NCI-H774 (cell line): ENCODE data around the gene EXOSC7.
"Not testable (repeated sequence)": the region's sequence is repeated elsewhere in the genome, so short reads cannot be mapped to it uniquely, and the experiment has no call there.

ENCODE experiments used
- DNase-seq: peaks from one replicate; lab custom pipeline; 2025; lab: John Stamatoyannopoulos, UW

Gene EXOSC7

DNA sequence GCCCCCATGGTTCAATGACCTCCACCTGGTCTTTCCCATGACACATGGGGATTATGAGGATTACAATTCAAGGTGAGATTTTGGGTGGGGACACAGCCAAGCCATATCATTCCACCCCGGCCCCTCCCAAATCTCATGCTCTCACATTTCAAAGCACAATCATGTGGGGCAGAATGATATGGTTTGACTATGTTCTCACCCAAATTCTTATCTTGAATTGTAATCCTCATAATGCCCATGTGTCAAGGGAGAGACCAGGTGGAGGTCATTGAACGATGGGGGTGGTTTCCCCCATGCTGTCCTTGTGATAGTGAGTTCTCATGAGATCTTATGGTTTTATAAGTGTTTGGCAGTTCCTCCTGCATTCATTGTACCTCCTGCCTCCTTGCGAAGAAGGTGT is 47.6 kb downstream of the EXOSC7 start:
- DNase-seq, result no peak

DNA sequence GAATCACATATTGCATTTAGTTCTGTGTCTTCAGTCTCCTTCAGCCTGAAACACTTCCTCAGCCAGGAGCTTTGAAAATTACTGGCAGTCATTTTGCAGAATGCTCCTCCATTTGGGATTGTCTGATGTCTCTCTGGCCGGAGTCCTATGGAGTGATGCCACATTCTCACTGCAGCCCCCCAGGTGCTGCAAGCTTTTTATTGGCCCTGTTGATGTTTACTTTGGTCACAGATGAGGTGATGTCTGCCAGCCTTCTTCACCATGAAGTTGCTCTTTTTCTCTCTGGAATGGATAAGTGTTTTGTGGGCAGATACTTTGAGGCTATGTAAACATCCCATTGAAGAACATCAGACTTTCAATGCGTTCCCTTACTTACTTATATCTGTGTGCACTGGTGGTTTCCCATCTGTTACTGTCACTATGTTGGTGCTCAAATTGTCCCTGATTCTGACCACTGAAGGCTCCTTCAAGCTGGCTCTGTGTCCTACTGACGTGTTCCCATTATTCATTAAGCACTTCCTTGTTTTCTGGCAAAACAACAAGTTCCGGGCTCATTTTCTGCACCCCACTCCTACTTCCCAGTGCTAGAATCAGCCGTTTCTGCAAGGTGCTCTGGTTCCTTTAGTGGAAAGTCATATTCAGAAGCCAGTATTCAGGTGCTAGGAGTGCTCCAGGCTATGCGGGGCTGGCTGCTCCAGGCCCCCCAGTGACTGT is 48.7 kb downstream of the EXOSC7 start:
- DNase-seq, result no peak

DNA sequence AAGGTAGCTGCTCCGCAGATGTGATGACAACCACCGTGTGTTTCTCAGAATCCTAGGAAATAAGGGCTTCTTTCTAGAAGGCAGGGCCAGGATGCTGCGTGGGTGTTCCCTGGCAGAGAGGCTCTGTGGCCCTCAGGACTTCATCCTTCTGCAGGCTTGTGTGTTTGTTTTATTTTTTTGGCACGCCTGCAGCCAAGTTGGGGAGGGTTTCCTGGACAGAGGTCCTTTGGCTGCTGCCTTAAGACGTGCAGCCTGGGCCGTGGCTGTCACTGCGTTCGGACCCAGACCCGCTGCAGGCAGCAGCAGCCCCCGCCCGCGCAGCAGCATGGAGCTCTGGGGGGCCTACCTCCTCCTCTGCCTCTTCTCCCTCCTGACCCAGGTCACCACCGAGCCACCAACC is 50.0 kb downstream of the EXOSC7 start, which contains the start of gene CLEC3B:
Gene CLEC3B (plus strand): TSS at position 266 of the 400 bp plus-strand sequence. CDS start 60 bp downstream, at position 326.
- DNase-seq, result no peak

DNA sequence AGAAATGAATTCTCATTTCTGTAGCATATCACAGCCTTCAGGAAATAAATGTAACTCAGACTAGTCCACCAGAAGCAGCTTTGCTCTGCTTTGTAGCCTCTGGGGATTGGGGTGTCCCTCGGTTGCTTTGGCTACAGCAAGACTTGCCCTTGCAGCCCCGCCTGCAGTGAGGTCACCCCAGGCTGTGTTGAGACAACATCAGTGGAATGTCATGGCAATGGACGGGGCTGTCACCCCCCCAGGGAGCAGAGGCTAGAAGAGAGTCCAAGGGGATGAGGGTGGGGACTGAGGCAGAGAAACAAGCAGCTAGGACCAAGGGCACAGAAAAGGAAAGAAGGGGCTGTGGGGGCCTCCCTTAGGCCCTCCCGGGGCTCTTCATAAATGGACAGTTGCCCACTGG is 50.9 kb downstream of the EXOSC7 start:
- no peak for DNase-seq

DNA sequence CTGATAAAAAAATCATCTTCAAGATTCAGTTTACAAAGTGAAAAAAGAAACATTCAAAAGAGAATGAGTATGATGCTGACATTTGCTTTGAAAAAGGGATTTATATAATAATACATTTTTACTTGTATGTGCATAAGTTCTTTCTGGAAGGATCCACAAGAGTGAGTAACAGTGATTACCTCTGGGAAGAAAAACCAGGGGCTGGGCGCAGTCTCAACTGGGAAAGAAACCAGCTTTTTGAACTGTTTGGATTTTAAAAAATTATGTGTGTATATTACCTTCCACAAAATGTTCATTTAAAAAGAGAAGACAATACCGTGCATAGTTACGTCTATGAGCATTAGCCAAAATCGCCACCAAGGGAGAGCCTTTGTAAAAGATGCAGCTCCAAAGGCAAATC is 51.4 kb downstream of the EXOSC7 start:
- DNase-seq, result no peak

DNA sequence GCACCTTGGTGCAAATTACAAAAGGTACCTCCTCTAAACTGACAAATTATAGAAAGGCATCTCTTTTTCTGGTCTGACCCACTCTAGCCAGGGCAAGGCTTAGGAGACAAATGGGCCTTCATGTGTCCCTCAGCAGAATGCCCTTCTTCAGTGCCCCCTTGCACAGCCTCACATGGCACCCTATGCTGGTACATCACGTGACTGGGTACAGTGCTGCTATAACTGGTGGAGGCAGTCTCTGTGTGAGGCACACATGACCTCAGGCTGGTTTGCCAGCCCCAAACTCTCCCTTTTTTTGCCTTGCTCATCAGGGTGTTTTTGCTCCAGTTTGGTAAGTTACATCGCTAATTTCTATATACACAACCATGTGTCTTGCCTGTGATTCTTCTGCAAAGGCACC is 53.2 kb downstream of the EXOSC7 start:
- no peak for DNase-seq

DNA sequence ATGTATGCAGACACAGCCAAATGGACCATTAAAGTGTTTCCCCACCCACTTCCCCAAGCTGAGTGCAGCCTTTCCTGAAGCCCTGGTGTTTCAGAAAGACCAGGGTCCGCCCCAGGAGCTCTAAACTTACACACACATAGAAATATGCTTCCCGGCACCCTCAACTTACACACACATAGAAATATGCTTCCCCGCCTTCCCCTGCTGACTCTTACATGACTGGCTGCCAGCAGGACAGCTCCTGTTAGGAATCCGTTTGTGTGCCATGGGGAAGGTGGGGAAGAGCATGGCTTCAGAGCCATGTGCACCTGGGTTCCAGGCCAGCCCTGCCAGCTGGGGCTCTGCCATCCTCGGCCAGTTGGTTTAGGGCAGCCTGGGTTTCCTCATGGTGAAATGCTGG is 53.6 kb downstream of the EXOSC7 start:
- no peak for DNase-seq

DNA sequence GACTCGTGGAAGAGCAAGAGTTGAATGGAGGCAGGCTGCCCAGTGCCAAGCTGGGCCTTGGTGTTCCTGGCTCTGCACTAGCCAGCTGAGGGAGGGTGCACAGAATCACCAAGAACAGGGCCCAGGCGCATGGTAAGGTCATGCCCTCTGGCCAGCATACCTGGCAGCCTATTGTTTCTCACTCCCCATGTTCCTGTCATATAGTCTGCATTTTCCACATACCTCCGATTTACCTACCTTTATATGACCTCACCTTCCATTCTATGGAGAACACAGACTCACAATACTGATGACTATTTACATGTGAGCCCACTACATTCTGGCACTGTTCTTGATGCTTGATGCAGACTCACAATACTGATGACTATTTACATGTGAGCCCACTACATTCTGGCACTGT is 55.5 kb downstream of the EXOSC7 start:
- DNase-seq, result no peak

DNA sequence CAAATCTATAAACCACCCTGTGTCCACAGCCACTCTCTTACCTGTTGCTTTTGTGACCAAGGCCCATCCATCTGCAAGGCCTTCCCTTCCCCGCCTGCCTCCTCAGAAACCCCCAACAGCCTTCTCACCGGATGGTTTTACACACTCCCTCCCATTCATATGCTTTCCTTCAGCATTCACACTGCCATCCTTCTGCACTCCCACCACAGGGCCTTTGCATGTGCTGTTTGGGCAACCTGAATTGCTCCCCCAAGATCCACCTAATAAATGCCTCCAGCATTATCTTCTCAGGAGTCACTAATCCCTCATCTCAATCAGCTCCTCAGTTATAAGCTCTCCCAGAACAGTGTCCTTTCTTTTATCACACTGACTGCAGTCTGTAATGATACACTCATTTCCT is 56.1 kb downstream of the EXOSC7 start:
- no peak for DNase-seq

DNA sequence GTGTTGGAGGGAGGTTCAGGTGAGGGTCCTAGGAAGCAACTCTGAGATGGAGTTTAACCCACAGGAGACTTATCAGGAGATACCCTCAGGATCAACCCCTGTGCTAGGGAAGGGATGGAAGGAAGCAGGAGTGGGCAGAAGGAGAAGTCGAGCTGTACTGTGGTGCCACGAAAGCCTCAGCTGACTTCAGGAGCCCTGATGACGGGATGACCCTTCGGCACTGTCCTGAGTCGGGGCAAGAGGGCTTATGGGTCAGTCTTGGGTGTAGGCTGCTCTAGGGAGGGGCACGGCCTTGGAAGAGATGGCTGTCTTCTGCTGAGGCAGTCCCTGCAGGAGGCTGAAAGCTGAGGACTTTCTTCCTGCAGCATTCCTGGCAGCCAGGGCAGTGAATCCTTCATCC is 57.7 kb downstream of the EXOSC7 start:
- DNase-seq, result no peak

DNA sequence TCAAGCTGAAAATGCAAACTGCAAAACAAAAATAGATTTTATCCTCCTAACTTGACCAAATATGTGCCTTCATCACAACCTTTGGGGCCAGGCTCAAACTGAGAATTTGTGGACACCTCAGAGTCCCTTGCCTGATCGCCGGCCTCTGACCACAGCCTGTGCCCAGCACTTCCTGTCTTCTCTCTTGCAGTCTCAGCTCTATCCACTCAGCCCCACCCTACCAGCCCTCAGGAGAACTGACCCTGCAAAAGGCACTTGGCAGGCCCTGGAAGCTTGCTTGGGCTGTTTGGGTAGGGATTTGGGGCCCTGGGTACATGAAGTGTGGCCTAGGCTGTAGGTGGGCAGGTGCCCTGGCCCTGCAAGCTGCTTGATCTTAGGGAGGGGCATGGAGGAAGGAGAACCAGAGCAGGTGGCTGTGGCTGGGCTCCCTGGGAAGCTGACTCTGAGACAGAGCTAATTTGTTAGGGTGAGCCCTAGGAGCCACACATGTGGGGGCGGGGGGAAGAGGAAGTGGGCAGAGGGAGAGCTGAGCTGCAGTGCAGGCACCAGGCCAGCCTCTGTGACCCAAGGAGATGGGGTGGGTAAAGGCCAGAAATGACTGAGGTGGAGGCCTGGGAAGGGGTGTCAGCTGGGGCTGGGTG is 58.7 kb downstream of the EXOSC7 start:
- DNase-seq, result no peak

DNA sequence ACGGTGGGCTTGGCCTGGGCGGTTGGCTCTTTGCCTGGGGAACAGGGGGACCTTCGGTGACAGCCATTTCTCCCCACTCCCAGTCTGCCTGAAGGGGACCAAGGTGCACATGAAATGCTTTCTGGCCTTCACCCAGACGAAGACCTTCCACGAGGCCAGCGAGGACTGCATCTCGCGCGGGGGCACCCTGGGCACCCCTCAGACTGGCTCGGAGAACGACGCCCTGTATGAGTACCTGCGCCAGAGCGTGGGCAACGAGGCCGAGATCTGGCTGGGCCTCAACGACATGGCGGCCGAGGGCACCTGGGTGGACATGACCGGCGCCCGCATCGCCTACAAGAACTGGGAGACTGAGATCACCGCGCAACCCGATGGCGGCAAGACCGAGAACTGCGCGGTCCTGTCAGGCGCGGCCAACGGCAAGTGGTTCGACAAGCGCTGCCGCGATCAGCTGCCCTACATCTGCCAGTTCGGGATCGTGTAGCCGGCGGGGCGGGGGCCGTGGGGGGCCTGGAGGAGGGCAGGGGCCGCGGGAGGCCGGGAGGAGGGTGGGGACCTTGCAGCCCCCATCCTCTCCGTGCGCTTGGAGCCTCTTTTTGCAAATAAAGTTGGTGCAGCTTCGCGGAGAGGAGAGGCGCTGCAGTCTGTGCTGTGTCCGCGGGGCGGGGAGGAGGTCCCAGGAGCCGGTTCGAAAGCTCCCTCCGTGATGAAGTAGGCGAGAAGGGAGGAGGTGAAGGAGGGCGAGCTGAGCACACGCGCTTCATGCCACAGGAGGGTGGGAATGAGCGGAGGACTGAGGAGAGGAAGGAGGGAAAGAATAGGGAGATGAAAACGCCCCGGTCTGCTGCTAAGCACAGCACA is 59.6 kb downstream of the EXOSC7 start:
- DNase-seq, result no peak

DNA sequence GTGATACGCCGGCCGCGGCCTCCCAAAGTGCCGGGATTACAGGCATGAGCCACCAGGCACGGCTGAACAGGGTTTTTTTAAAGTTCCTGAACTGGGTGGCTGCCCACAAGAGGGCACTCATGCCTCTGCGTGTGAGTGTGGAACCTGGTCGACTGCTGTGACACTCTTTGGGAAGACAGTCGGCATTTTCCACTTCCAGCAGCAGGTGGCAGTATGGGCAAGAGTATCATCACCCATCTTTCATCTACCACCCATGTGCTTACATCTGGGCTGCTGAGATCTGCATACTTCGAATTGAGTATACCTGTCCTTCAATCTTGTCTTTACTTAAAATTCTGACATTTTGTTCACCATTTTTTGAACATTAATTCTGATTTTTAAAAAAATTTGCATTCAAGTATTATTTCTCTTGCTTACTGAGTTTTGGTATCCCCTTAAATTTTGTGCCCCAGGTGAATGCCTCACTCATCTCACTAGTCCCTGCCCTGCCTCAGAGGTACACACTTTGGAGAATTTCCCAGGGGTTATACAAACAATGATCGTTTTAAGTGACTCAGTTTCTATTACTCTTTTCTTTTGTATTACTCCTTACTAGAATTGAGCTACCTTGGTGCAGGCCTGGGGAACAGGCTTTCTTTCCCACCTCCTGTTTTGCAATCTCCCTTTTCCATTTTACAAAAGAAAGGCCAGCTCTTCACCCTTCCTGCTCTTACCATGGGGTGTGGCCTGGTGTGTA is 61.8 kb downstream of the EXOSC7 start:
- peak; percentile 73 for DNase-seq

DNA sequence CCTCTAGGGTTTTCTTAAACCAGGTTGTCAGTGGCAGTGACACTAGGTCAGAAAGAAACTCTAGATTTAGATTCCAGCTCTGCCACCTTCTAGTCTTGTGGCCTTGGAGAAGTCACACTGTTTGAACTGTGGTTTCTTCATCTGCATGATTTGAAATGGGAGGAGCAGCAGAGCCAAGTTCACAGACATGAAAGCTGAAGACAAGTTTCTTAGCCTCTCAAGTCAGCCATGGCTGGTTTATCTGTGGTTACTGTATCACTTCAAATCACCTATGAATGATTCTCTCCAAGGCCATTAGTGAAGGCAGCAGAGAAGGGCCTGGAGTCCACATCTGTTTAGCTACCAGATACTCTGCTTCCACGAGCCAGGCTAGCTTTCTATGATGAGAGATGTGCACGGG is 65.6 kb downstream of the EXOSC7 start:
- DNase-seq, result no peak

DNA sequence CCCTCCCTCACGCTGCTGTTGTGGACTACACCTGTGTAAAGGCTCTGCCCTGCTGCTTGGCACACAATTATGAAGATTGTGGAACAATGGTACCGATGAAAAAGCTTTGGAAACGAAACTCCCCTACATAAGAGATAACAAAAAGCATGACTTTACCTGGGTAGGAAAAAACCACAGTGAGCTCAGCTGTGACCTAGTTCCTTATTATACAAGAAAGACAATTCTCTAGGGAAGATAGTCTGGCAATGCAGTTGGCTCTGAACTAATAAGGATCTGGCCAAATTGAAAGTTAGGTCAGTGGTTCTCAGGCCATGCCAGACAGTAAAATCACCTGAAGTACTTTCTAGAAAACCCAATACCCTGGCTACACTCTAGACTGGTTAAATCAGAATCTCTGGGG is 66.1 kb downstream of the EXOSC7 start:
- DNase-seq, result no peak

DNA sequence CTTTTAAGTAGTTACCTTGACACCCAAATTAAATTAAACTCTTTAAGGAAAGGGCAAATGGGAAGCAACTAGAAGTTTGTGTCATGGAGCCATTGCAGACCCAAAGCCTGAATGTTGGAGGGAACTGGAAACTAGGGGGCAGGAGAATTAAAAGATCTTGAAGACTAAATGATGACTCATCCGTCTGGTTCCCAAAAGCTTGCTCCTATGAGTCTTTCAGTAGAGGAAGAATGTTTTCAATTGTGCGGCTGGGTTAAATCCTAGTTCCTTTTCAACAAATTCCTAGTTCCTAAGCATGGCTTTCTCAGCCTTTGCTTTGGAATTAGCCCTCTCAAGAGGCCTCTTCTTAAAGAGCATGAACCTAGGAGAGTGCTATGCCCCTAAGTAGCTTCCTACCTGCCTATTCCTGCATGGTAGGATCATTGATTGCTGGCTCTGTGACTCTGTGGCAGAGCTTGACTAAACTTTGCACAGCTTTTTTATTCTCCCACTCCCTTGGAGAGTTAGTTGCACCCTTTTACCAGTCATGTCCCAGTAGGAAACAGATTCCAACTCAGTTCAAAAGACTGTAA is 67.8 kb downstream of the EXOSC7 start:
- DNase-seq, result no peak

DNA sequence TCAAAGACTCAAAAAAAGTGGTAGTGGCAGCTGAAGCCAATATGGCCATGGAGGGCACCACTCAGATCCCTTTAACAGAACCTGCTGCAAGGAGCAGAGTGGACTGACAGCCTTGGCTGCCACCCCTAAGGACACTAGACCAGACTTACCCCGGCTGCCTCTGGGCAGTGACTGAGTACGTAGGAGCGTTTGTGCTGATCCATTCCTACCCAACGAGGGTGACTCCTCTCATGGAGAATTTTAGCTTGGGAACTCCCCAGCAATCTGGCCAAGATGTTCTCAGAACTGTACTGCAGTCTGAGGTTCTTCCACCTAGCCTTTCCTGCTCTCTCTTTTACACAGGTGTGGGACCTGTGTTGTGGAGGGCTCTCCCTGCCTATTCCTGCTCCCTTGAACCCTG is 72.2 kb downstream of the EXOSC7 start:
- DNase-seq, result no peak

DNA sequence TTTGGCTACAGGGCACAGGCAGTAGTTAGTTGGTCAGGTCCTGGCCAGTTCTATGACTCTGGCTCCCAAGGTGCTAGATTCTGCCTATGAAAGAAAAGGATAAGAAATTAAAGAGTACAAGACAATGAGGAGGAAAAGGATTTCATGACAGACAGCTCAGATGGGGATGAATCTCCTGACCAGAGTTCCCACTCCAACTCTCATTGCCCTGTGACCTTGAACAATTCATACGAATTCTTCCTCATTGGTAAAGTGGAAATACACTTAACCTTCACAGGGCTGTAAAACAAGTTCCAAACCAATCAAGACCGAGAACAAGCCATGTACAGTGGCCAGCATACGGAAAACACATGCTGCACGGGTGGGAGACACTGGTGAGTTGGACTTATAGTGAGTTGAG is 73.8 kb downstream of the EXOSC7 start:
- DNase-seq, result no peak

DNA sequence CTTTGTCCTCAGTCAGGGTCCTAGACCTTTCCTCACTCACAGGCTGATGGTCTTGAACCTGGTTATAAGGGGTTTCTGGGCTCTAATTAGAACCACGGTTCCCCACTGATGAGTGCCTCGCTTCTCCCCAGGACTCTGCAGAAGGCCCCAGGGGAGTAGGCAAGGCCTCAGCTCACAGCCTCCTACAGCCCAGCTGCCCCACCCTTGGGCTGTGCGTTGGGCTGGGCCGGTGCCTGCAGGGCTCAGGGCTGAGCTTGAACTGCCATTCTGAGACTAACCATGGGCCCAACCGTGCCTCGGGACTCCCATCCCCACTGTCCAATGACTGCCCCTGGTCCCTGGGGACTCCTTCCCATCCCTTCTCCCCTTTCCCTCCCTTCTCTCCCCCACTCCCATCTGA is 75.6 kb downstream of the EXOSC7 start:
- no peak for DNase-seq

DNA sequence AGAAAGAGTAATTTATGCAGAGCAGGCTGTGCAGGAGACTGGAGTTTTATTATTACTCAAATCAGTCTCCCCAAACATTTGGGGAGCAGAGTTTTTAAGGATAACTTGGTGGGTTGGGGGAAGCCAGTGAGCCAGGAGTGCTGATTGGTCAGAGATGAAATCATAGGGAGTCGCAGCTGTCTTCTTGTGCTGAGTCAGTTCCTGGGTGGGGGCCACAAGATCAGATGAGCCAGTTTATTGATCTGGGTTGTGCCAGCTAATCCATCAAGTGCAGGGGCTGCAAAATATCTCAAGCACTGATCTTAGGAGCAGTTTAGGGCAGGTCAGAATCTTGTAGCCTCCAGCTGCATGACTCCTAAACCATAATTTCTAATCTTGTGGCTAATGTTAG is 77.8 kb downstream of the EXOSC7 start:
- DNase-seq, result not testable (repeated sequence)

DNA sequence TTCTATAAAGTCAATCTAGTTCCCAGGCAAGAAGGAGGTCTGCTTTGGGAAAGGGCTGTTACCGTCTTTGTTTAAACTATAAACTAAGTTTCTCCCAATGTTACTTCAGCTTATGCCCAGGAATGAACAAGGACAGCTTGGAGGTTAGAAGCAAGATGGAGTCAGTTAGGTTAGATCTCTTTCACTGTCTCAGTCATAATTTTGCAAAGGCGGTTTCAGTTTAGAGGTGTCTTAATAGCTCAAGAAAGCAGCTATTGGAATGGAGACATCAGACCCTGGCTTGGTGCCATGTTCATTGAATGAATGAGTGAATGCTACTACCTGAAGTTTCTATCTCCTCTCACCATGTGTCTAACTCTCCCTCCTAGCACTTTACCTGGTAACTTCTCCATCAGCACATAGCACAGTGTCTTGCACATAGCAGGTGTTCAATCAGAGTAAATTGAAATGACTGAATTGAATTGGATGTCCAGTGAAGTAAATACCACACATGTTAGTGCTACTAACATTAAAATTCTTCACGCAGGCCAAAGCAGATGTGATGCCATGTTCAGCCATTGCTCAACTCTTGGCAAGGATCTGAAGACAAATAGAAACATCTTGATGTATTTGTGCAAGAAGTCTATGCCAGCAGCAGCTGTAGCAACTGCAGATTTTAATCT is 78.3 kb downstream of the EXOSC7 start:
- DNase-seq, result no peak
